ENCODE measurements around the gene KIR3DL1.
"Not testable (repeated sequence)": the region's sequence is repeated elsewhere in the genome, so short reads cannot be mapped to it uniquely, and the experiment has no call there.

Gene KIR3DL1

GRCh38 chr19:54816251-54816650 lies at the start of gene KIR3DL1:
TSS of gene KIR3DL1 (plus strand) at chr19:54816468.
- DNase-seq, result not testable (repeated sequence)

GRCh38 chr19:54769646-54770045 lies 46.6 kb upstream of the KIR3DL1 start, which contains the start of gene KIR2DL1:
TSS of gene KIR2DL1 (plus strand) at chr19:54769793. CDS start at chr19:54769851, 58 bp downstream.
- DNase-seq, result not testable (repeated sequence)

DNA sequence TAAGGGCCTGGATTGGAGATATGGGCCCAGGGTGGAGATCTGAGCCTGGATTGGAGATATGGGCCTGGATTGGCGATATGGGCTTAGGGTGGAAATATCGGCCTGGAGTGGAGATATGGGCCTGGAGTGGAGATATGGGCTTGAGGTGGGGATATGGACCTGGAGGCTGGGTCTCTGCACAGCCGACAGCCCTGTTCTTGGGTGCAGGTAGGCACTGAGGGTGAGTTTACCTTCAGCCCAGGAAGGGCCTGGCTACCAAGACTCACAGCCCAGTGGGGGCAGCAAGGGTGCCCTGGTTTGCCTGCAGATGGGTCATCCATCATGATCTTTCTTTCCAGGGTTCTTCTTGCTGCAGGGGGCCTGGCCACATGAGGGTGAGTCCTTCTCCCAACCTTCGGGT lies 45.8 kb upstream of the KIR3DL1 start:
- DNase-seq, result not testable (repeated sequence)

DNA sequence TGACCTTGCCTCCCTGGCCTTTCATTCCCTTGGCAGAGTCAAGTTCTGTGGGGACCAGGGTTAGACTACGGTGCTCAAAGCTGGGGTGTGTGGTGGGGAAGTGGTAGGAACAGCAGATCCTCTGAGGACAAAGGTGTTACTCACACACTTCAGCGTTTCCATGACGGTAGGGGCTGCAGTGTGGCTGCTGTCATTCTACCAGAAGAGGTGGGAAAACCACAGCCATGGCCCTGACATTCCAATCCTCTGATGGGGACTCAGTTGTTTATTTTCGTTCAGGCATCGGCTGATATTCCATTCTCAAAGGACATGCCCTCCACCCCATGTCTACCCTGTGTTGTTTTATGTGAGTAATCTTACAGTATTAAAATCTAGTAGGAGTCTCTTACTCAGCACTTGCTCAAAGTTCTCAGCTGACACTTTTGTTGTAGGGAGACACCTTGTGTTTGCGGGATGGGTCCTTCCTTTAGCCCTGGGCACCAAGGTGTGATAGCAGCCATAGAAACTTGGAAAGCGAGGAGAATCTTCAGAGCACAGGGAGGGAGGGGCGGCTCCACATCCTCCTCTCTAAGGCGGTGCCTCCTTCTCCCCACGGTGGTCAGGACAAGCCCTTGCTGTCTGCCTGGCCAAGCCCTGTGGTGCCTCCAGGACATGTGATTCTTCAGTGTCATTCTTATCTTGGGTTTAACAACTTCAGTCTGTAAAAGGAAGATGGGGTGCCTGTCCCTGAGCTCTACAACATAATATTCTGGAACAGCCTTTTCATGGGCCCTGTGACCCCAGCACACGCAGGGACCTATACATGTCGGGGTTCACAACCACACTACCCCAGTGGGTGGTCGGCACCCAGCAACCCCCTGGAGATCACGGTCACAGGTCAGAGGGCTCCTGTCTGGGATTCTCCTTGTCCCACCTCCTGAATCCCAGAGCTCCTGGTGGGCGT lies 45.0 kb upstream of the KIR3DL1 start:
- not testable (repeated sequence) for DNase-seq

DNA sequence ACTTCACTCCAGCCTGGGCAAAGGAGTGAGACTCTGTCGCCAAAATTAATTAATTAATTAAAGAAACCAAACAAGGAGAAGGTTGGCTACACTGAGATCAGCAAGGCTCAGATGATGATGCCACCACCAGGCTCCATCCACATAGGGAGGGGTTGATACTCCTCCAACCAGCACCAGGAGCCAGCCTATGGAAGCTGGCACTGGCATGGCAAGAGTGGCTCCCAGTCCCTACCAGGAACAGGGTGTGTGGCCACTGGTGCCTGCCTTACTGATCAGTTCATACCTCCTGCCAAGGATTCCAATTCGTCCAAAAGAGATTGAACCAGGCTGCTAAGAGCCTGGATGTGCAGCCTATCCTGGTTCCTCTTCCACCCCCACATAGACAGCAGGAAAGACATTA lies 43.6 kb upstream of the KIR3DL1 start:
- DNase-seq, result not testable (repeated sequence)

DNA sequence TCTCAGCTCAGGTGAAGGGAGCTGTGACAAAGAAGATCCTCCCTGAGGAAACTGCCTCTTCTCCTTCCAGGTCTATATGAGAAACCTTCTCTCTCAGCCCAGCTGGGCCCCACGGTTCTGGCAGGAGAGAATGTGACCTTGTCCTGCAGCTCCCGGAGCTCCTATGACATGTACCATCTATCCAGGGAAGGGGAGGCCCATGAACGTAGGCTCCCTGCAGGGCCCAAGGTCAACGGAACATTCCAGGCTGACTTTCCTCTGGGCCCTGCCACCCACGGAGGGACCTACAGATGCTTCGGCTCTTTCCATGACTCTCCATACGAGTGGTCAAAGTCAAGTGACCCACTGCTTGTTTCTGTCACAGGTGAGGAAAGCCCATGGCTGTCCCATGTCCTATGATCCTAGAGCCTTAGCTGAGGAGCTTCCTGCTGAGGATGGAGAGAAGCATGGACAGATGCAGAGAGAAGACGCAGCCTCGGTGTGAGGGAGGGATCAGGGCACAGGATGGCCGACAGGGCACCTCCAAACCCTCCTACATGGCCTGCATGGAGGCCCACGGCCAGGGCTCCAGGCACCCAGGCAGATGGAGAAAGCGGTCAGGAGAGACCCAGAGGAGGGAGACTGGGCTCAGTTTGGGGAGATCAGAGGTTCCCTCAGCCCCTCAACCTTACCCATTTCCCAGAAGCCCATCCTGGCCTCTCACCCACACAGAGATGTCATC lies 41.0 kb upstream of the KIR3DL1 start:
- not testable (repeated sequence) for DNase-seq

- DNase-seq, result not testable (repeated sequence)
Measured at GRCh38 chr19:54775830-54776229, 40.4 kb upstream of the KIR3DL1 start.

- DNase-seq, result not testable (repeated sequence)
Measured at GRCh38 chr19:54777851-54778250, 38.4 kb upstream of the KIR3DL1 start.

DNA sequence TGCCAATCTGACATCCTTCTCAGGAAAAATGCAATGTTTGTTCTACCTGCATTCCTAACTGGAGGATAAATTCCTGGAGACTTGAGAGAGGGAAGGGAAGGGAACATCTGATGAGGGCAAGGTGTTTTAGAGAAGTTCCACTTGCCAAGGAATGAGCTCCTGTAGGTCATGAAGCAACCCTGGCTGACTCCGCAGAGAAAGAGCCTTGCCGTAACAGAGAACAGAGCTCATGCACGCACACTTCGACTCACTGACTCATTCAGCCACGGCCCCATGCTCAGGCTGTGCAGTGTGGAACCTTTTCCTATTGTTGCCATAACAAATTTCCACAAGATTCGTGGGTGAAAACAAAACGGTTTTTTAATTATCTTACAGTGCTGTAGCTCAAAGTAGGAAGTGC lies 37.4 kb upstream of the KIR3DL1 start:
- not testable (repeated sequence) for DNase-seq

GRCh38 chr19:54782916-54783315 lies 33.4 kb upstream of the KIR3DL1 start:
- DNase-seq, result not testable (repeated sequence)

GRCh38 chr19:54786091-54786723 lies 30.1 kb upstream of the KIR3DL1 start:
- DNase-seq, result not testable (repeated sequence)

GRCh38 chr19:54788154-54788553 lies 28.1 kb upstream of the KIR3DL1 start:
- not testable (repeated sequence) for DNase-seq

- no peak for DNase-seq
Measured at GRCh38 chr19:54790711-54791110, 25.6 kb upstream of the KIR3DL1 start.

DNA sequence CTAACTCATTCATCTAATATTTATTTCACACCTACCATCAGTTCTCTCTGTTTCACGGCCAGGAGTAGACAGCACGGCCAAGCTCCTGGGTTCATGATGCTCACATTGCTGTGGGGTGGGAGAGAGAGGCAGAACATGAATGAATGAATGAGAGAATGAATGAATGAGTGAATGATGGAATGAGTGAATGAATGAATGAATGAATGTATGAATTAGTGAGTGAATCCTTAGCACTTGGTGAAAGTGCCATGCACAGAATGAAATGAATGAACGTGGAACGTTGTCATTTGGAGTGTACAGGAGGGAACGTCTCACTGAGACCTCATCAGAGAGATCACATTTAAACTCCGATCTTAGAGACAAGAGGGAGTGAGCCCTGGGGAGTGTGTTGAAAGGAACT lies 24.8 kb upstream of the KIR3DL1 start:
- no peak for DNase-seq

DNA sequence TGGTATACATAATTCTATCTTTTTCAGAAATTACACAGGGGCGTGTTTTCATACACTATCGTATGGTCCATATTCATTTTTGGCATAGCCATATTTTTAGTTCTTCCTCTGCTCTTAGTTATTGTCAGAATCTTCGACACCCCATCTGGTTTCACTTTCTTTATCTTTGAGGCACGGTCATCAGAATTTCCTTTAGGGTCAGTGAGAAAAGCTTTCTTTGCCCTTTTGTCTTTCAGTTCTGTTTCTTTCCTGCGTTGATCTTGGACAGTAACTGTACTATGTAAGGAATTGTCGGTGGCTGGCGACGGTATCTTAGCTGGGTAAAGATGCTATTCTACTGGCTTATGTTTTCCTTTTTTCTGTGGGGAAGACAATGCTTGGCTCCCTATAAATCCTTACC lies 23.5 kb upstream of the KIR3DL1 start:
- no peak for DNase-seq

GRCh38 chr19:54795758-54796157 lies 20.5 kb upstream of the KIR3DL1 start:
- no peak for DNase-seq

GRCh38 chr19:54803410-54803809 lies 12.9 kb upstream of the KIR3DL1 start, which contains the start of gene KIR2DL4:
TSS of gene KIR2DL4 (plus strand) at chr19:54803610. CDS start at chr19:54803652, 42 bp downstream.
- no peak for DNase-seq

DNA sequence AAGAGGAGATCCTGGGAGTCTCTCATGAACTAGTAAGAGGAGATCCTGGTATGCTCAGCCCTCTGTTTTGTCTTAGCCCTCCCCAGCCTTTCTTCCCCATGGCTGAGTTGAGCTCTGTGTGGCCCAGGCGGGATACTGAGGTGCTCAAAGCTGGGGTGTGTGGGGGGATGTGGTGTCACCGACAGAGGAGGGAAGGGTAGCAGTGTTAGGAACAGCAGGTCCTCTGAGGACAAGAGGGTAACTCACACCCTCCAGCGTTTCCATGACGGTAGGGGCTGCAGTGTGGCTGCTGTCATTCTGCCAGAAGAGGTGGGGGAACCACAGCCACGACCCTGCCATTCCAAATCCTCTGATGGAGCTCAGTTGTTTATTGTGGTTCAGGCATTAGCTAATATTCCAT lies 12.2 kb upstream of the KIR3DL1 start:
- no peak for DNase-seq

GRCh38 chr19:54804571-54804970 lies 11.7 kb upstream of the KIR3DL1 start:
- DNase-seq, result no peak

DNA sequence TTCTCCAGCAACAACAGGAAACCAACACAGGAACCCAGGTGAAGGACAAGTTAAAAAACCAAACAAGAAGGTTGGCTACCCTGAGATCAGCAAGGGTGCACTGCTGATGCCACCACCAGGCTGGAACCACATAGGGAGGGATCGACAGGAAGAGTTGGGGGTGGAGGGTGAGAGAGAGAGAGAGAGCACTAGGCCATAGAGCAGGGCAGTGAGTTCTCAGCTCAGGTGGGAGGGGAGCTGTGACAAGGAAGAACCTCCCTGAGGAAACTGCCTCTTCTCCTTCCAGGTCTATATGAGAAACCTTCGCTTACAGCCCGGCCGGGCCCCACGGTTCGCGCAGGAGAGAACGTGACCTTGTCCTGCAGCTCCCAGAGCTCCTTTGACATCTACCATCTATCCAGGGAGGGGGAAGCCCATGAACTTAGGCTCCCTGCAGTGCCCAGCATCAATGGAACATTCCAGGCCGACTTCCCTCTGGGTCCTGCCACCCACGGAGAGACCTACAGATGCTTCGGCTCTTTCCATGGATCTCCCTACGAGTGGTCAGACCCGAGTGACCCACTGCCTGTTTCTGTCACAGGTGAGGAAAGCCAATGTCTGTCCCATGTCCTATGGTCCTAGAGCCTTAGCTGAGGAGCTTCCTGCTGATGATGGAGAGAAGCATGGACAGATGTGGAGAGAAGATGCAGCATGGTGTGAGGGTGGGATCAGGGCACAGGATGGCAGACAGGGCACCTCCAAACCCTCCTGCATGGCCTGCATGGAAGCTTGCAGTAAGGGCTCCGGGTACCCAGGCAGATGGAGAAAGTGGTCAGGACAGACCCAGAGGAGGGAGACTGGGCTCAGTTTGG lies 10.4 kb upstream of the KIR3DL1 start:
- DNase-seq, result no peak

GRCh38 chr19:54806516-54806838 lies 9.8 kb upstream of the KIR3DL1 start:
- no peak for DNase-seq

GRCh38 chr19:54814571-54814970 lies 1.7 kb upstream of the KIR3DL1 start:
- not testable (repeated sequence) for DNase-seq
